Activated CD4-positive, alpha-beta memory T cell treated with anti-CD3 and anti-CD28 coated beads, Interleukin-2, amount 10 ng/mL, durations not matched to agents 7 days and 5 days (primary cell): ENCODE measurements around the gene MICAL2. TPM values are rescaled to one million over a fixed set of nuclear protein-coding genes. Genes with fewer than 3 reads are reported as not detected.

Experiments used
- CTCF ChIA-PET: fragments of 350-600 bp; sonication (Branson Sonifier 250); formaldehyde crosslinking; loops from one replicate; lab custom pipeline; 2021; ENCODE audit warnings: antibody characterized with exemption, inconsistent platforms; lab: Charles Lee
- POLR2A ChIA-PET: fragments of 350-600 bp; sonication (Branson Sonifier 250); formaldehyde crosslinking; loops from one replicate; lab custom pipeline; 2021; ENCODE audit warnings: antibody characterized with exemption; lab: Charles Lee
- DNase-seq: peaks from one replicate; pipeline ENCODE4 v3.0.0-alpha.2; 2020
- H3K27ac Mint-ChIP-seq: one replicate; pipeline ENCODE4 v1.8.0; 2021; ENCODE audit warnings: mild to moderate bottlenecking, mixed read lengths
- H3K27me3 Mint-ChIP-seq: one replicate; pipeline ENCODE4 v1.8.0; 2021; ENCODE audit warnings: mixed read lengths
- H3K36me3 Mint-ChIP-seq: one replicate; pipeline ENCODE4 v1.8.0; 2021; ENCODE audit warnings: low read depth, mixed read lengths
- H3K4me1 Mint-ChIP-seq: one replicate; pipeline ENCODE4 v1.8.0; 2021; ENCODE audit warnings: mixed read lengths
- H3K4me3 Mint-ChIP-seq: one replicate; pipeline ENCODE4 v1.8.0; 2021; ENCODE audit warnings: mild to moderate bottlenecking, mixed read lengths
- H3K9me3 Mint-ChIP-seq: one replicate; pipeline ENCODE4 v1.8.0; 2021; ENCODE audit warnings: mixed read lengths
- total RNA-seq, 2 experiments: library from RNA; stranded (reverse); gene quantifications; one replicate each; pipeline ENCODE4 v1.2.3, GENCODE V29; 2021

Gene MICAL2
- total RNA-seq, 2 experiments from 2014 or later: 135 to 143 TPM

- H3K27ac Mint-ChIP-seq: no peak overlapping the region
- H3K27me3 Mint-ChIP-seq: peaks cover 10% of the 10 kb centered on the region
- ChIA-PET POLR2A (interaction anchor here (1.0 to 1.4 kb wide), 2 partner anchors 15 to 169 kb away, joined by 3 to 4 read pairs; no protein-coding TSS in a partner anchor), CTCF (interaction anchor here (1.0 kb wide), 1 partner anchor 17 kb away, joined by 4 read pairs; no protein-coding TSS in a partner anchor)
- no peak for DNase-seq
- no peak overlapping the region for H3K4me3 Mint-ChIP-seq
- peaks cover 5% of the 10 kb centered on the region for H3K4me1 Mint-ChIP-seq
- H3K36me3 Mint-ChIP-seq: no peaks in the 10 kb centered on the region
- H3K9me3 Mint-ChIP-seq: no peaks in the 10 kb centered on the region
Observed at GRCh38 chr11:12070446-12071267, 39.7 kb upstream of the MICAL2 start.

GRCh38 chr11:12071574-12071973, 38.8 kb upstream of the MICAL2 start:
- no peaks in the 10 kb centered on the region for H3K36me3 Mint-ChIP-seq
- peaks cover 10% of the 10 kb centered on the region for H3K27me3 Mint-ChIP-seq
- POLR2A ChIA-PET: interaction anchor here (1.0 to 1.4 kb wide), 2 partner anchors 14 to 16 kb away, joined by 3 to 4 read pairs; no protein-coding TSS in a partner anchor
- H3K4me1 Mint-ChIP-seq: peaks cover 5% of the 10 kb centered on the region
- H3K4me3 Mint-ChIP-seq: no peak overlapping the region
- DNase-seq: no peak
- no peaks in the 10 kb centered on the region for H3K9me3 Mint-ChIP-seq
- CTCF ChIA-PET: interaction anchor here (0.7 kb wide), 1 partner anchor 210 kb away, joined by 3 read pairs; no protein-coding TSS in a partner anchor
- H3K27ac Mint-ChIP-seq: no peak overlapping the region

- Mint-ChIP-seq H3K9me3 (no peaks in the 10 kb centered on the region), H3K27ac (no peak overlapping the region), H3K36me3 (no peaks in the 10 kb centered on the region), H3K4me1 (peaks cover 5% of the 10 kb centered on the region), H3K4me3 (no peak overlapping the region), H3K27me3 (peaks cover 9% of the 10 kb centered on the region)
- CTCF ChIA-PET: no interaction called here
- no peak for DNase-seq
- POLR2A ChIA-PET: no interaction called here
Observed at GRCh38 chr11:12073436-12073835, 37.0 kb upstream of the MICAL2 start.

- no peak overlapping the region for H3K27ac Mint-ChIP-seq
- CTCF ChIA-PET: no interaction called here
- H3K9me3 Mint-ChIP-seq: no peaks in the 10 kb centered on the region
- no peaks in the 10 kb centered on the region for H3K36me3 Mint-ChIP-seq
- peaks cover 11% of the 10 kb centered on the region for H3K27me3 Mint-ChIP-seq
- POLR2A ChIA-PET: interaction anchor here (1.2 kb wide), 1 partner anchor 14 kb away, joined by 3 read pairs; no protein-coding TSS in a partner anchor
- no peak for DNase-seq
- H3K4me3 Mint-ChIP-seq: no peak overlapping the region
- peaks cover 5% of the 10 kb centered on the region for H3K4me1 Mint-ChIP-seq
Observed at GRCh38 chr11:12073886-12074285, 36.5 kb upstream of the MICAL2 start.

GRCh38 chr11:12074529-12075195, 35.7 kb upstream of the MICAL2 start:
- Mint-ChIP-seq H3K9me3 (no peaks in the 10 kb centered on the region), H3K4me3 (no peak overlapping the region), H3K4me1 (peaks cover 5% of the 10 kb centered on the region), H3K27me3 (peaks cover 13% of the 10 kb centered on the region), H3K27ac (no peak overlapping the region), H3K36me3 (no peaks in the 10 kb centered on the region)
- no peak for DNase-seq
- POLR2A ChIA-PET: interaction anchor here (1.2 kb wide), 1 partner anchor 13 kb away, joined by 3 read pairs; no protein-coding TSS in a partner anchor
- CTCF ChIA-PET: interaction anchor here (0.6 kb wide), 1 partner anchor 1243 kb away, joined by 5 read pairs; no protein-coding TSS in a partner anchor

- CTCF ChIA-PET: interaction anchor here (0.6 kb wide), 1 partner anchor 1243 kb away, joined by 5 read pairs; no protein-coding TSS in a partner anchor
- H3K36me3 Mint-ChIP-seq: no peaks in the 10 kb centered on the region
- no peak for DNase-seq
- peaks cover 5% of the 10 kb centered on the region for H3K4me1 Mint-ChIP-seq
- peaks cover 13% of the 10 kb centered on the region for H3K27me3 Mint-ChIP-seq
- POLR2A ChIA-PET: no interaction called here
- no peak overlapping the region for H3K4me3 Mint-ChIP-seq
- no peak overlapping the region for H3K27ac Mint-ChIP-seq
- no peaks in the 10 kb centered on the region for H3K9me3 Mint-ChIP-seq
Observed at GRCh38 chr11:12075291-12075690, 35.1 kb upstream of the MICAL2 start.

GRCh38 chr11:12075822-12076821, 34.3 kb upstream of the MICAL2 start:
- Mint-ChIP-seq H3K27me3 (peaks cover 13% of the 10 kb centered on the region), H3K4me3 (no peak overlapping the region), H3K9me3 (no peaks in the 10 kb centered on the region), H3K36me3 (no peaks in the 10 kb centered on the region), H3K27ac (no peak overlapping the region), H3K4me1 (peaks cover 5% of the 10 kb centered on the region)
- POLR2A ChIA-PET: interaction anchor here (2.0 kb wide), 1 partner anchor 11 kb away, joined by 10 read pairs; no protein-coding TSS in a partner anchor
- DNase-seq: no peak
- CTCF ChIA-PET: no interaction called here

GRCh38 chr11:12076840-12077534, 33.4 kb upstream of the MICAL2 start:
- Mint-ChIP-seq H3K4me3 (no peak overlapping the region), H3K9me3 (no peaks in the 10 kb centered on the region), H3K27me3 (peaks cover 13% of the 10 kb centered on the region), H3K36me3 (no peaks in the 10 kb centered on the region), H3K4me1 (no peaks in the 10 kb centered on the region), H3K27ac (no peak overlapping the region)
- no peak for DNase-seq
- CTCF ChIA-PET: interaction anchor here (1.0 kb wide), 1 partner anchor 205 kb away, joined by 3 read pairs; no protein-coding TSS in a partner anchor
- POLR2A ChIA-PET: interaction anchor here (2.0 kb wide), 1 partner anchor 10 kb away, joined by 10 read pairs; no protein-coding TSS in a partner anchor

- CTCF ChIA-PET: interaction anchor here (1.0 to 1.3 kb wide), 2 partner anchors 9 to 204 kb away, joined by 3 read pairs; no protein-coding TSS in a partner anchor
- POLR2A ChIA-PET: interaction anchor here (2.0 kb wide), 1 partner anchor 9 kb away, joined by 10 read pairs; no protein-coding TSS in a partner anchor
- DNase-seq: no peak
- Mint-ChIP-seq H3K27me3 (peaks cover 13% of the 10 kb centered on the region), H3K36me3 (no peaks in the 10 kb centered on the region), H3K4me1 (no peaks in the 10 kb centered on the region), H3K27ac (no peak overlapping the region), H3K4me3 (no peak overlapping the region), H3K9me3 (no peaks in the 10 kb centered on the region)
Observed at GRCh38 chr11:12077535-12078280, 32.7 kb upstream of the MICAL2 start.

GRCh38 chr11:12079726-12080556, 30.4 kb upstream of the MICAL2 start:
- H3K27me3 Mint-ChIP-seq: peaks cover 16% of the 10 kb centered on the region
- H3K36me3 Mint-ChIP-seq: peaks cover 3% of the 10 kb centered on the region
- CTCF ChIA-PET: interaction anchor here (0.7 kb wide), 1 partner anchor 1043 kb away, joined by 3 read pairs; no protein-coding TSS in a partner anchor
- no peak overlapping the region for H3K27ac Mint-ChIP-seq
- H3K9me3 Mint-ChIP-seq: peaks cover 2% of the 10 kb centered on the region
- H3K4me3 Mint-ChIP-seq: no peak overlapping the region
- H3K4me1 Mint-ChIP-seq: peaks cover 7% of the 10 kb centered on the region
- DNase-seq: no peak
- POLR2A ChIA-PET: no interaction called here
